Erythroblast (primary cell): ENCODE results near the gene SSR2.
"Not testable (repeated sequence)": the region's sequence is repeated elsewhere in the genome, so short reads cannot be mapped to it uniquely, and the experiment has no call there.

Experiments used
- DNase-seq, 2 experiments: peaks; one replicate each; lab custom pipeline; 2025; lab: John Stamatoyannopoulos, UW
- GATA1 ChIP-seq: IDR thresholded peaks from 2 replicates; pipeline ENCODE4 v1.6.1; 2011; ENCODE audit warnings: low read depth, mild to moderate bottlenecking, control low read depth, low read length, moderate library complexity
- POLR2A ChIP-seq: IDR thresholded peaks from 2 replicates; pipeline ENCODE4 v1.6.1; 2011; ENCODE audit warnings: mild to moderate bottlenecking, low read length

The SSR2 gene

GRCh38 chr1:155993595-155993994 lies 27.2 kb downstream of the SSR2 start:
- DNase-seq: no peak
- TF ChIP-seq GATA1 (no peak), POLR2A (no peak)

GRCh38 chr1:155990005-155990739 lies 30.6 kb downstream of the SSR2 start:
- TF ChIP-seq GATA1 (no peak), POLR2A (no peak)
- no peak for DNase-seq

DNA sequence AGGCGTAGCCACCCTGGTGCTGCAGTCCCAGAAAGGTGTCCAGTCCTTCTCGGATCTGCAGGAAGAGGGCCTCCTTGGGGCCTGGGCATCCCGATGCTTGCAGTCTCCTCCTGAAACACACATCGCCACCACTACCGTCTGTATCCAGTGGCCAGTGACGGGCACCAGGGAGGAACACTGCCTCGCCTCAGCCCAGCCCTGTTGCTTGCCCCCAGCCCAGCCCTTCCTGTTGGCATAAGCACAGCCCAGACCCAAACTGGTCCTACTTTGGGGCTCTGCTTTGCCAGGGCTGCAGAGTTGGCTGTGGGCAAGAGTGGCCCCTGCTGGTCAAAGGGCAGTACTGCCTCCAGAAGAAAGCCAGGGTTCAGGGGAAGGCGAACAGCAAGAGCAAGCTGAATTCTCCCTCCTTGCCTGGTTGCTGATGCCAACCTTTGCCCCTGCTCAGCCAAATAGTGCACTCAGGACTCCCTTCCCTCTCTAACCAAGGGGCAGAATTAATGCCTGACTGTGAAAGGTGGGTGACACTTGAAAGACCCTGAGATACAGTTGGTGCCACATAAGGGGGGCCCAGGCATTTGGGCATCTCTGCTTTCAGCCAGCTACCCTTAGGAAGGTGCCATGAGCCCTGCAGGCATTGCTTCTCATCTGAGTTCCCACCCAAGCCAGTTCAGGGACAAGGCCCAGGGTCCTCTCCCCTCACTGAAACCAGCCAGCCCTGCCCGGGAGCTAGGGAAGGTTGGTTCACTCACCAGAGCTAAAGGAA lies 31.3 kb downstream of the SSR2 start:
- TF ChIP-seq POLR2A (no peak), GATA1 (no peak)
- DNase-seq: peak; percentile 71 to 86

GRCh38 chr1:155984903-155985645 lies 35.7 kb downstream of the SSR2 start:
- DNase-seq: not testable (repeated sequence)

DNA sequence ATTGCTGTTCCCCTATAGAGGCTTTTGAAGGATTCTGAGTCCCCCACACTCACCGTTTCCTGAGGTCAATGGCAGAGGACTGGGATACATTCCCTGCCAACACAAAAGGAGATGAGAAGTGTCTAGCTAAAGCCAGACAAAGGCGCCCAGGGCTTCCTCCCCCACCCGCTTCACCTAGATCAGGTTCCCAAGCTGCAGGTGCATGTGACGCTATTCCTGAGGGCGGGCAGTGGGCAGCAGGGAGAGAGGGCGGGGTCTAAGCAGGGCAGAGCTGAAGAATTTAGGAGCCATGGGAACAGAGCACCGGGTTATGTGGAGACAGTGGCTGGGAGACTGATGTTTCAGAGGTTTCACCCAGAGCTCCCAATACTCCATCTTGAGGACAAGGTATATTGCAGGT lies 36.4 kb downstream of the SSR2 start:
- DNase-seq: no peak
- TF ChIP-seq POLR2A: no peak
- no peak for TF ChIP-seq GATA1

GRCh38 chr1:155983191-155984024 lies 37.3 kb downstream of the SSR2 start:
- TF ChIP-seq GATA1 (no peak), POLR2A (no peak)
- peak; percentile 49 to 77 for DNase-seq

GRCh38 chr1:155982106-155982505 lies 38.6 kb downstream of the SSR2 start:
- DNase-seq: no peak

GRCh38 chr1:155981266-155982088 lies 39.3 kb downstream of the SSR2 start:
- no peak for TF ChIP-seq POLR2A
- no peak for TF ChIP-seq GATA1
- DNase-seq: peak; percentile 67 to 77

More at GRCh38 chr1:155982106-155982505, 38.6 kb downstream of the SSR2 start:
- TF ChIP-seq POLR2A (no peak), GATA1 (no peak)

DNA sequence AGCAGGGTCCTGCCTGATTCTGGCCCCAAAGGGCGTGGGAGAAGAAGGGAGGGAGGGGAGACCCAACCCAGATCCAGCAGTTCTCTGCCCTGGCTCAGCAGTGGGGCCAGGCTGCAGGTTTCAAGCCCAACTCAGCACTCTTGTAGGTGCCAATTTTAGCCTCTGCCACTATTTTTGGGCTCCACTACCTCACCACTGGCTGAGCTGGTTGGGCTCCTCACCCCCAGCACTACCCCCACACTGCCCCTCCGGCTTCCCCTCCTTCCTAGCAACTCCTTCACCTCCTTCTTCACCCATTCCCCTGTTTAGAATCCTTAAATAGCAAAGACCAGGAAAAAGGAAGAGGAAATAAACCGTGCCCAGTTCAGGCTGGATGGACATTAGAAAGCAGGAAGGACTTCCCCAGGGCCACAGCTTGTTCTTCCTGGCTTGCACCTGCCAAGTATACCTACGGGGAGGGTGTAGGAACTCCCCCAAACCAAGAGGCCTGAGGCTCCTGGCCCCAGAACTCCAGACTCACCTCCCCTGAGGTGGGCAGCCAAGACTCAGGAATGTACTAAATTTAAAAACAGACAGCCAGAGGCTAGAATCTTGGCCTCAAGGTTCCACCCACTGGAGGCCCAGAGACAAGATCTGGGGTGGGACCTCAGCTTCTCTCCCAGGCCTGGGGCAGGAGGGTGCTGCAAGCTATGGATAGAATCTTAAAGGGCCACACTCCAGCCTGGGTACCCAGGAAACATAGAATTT lies 41.0 kb downstream of the SSR2 start:
- peak; percentile 86 to 88 for DNase-seq
- TF ChIP-seq POLR2A: peak; percentile 57
- TF ChIP-seq GATA1: no peak

- peak; percentile 28 to 58 for DNase-seq
- TF ChIP-seq POLR2A: no peak
- no peak for TF ChIP-seq GATA1
These were observed 41.8 kb downstream of the SSR2 start for GRCh38 chr1:155978973-155979429.

GRCh38 chr1:155978325-155978972 lies 42.3 kb downstream of the SSR2 start, which contains the start of gene ARHGEF2:
Gene ARHGEF2, minus strand, starts transcription at chr1:155978547. Its CDS starts 120 bp downstream, at chr1:155978427.
- DNase-seq: peak; percentile 69 to 78
- TF ChIP-seq POLR2A (peak; percentile 45), GATA1 (no peak)
